IPS-NIHi11 (cell line): Measurements from ENCODE around the gene ITIH3.

Experiments used
- DNase-seq: peaks from one replicate; pipeline ENCODE4 v3.0.0; 2012; ENCODE audit warnings: mixed read lengths, low spot score

The ITIH3 gene

GRCh38 chr3:52827441-52827840, 32.8 kb downstream of the ITIH3 start:
- no peak for DNase-seq

GRCh38 chr3:52827866-52828376, 33.3 kb downstream of the ITIH3 start:
- DNase-seq: peak; percentile 53

GRCh38 chr3:52829482-52829881, 34.9 kb downstream of the ITIH3 start:
- DNase-seq: no peak

- no peak for DNase-seq
Measured at GRCh38 chr3:52829906-52830463, 35.4 kb downstream of the ITIH3 start.

GRCh38 chr3:52830535-52831258, 36.1 kb downstream of the ITIH3 start, which contains the start of gene ITIH4:
TSS of gene ITIH4 (minus strand) at chr3:52830672. CDS start at chr3:52830642, 30 bp downstream.
- DNase-seq: no peak

- DNase-seq: no peak
Measured at GRCh38 chr3:52831500-52832301, 37.1 kb downstream of the ITIH3 start.

GRCh38 chr3:52833202-52833601, 38.6 kb downstream of the ITIH3 start:
- DNase-seq: peak; percentile 42

- no peak for DNase-seq
Measured at GRCh38 chr3:52834871-52835501, 40.4 kb downstream of the ITIH3 start, which contains the start of gene MUSTN1. TSS of gene MUSTN1 (minus strand) at chr3:52835019. CDS start at chr3:52834948, 71 bp downstream.

- DNase-seq: no peak
Measured at GRCh38 chr3:52835766-52836470, 41.3 kb downstream of the ITIH3 start.

- no peak for DNase-seq
Measured at GRCh38 chr3:52836471-52836845, 41.9 kb downstream of the ITIH3 start.

GRCh38 chr3:52836986-52837385, 42.4 kb downstream of the ITIH3 start:
- DNase-seq: no peak

- no peak for DNase-seq
Measured at GRCh38 chr3:52838561-52839267, 44.1 kb downstream of the ITIH3 start.

GRCh38 chr3:52839268-52839575, 44.6 kb downstream of the ITIH3 start:
- DNase-seq: no peak

- no peak for DNase-seq
Measured at GRCh38 chr3:52839892-52840545, 45.4 kb downstream of the ITIH3 start.

GRCh38 chr3:52841211-52841980, 46.8 kb downstream of the ITIH3 start:
- no peak for DNase-seq

- no peak for DNase-seq
Measured at GRCh38 chr3:52841981-52842340, 47.4 kb downstream of the ITIH3 start.

GRCh38 chr3:52842424-52842823, 47.8 kb downstream of the ITIH3 start:
- DNase-seq: no peak

GRCh38 chr3:52843108-52843865, 48.7 kb downstream of the ITIH3 start:
- no peak for DNase-seq

- no peak for DNase-seq
Measured at GRCh38 chr3:52843881-52844280, 49.3 kb downstream of the ITIH3 start.
